ENCODE results near the gene RIPPLY2.

Gene RIPPLY2

DNA sequence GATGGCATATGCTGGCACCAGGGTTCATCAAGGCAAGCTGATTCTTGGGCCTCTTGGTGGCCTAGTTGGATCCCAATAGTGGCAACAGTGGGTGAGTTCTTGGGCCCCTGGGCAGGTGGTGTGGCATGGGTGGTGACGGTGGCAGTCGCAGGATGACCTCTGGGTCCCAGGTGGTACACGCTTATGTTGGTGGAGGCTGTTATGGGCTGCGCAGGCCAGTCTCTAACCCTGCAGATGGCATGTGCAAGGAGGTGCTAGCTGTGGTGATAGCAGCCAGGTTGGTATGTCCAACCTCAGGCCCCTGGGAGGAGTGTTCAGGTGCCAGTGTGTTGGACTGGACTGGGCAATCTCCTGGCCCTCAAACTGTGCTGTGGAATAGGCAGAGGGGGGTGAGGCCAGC is 52.5 kb downstream of the RIPPLY2 start:
- no peak for DNase-seq (ENCODE audit: low spot score)

All from LoVo (cell line).